Endothelial cell of umbilical vein (primary cell): ENCODE results near the gene VIPR2.

Experiments
- EZH2 ChIP-seq: IDR thresholded peaks from 2 replicates; pipeline ENCODE4 v1.6.1; 2012; ENCODE audit warnings: borderline replicate concordance, low read depth, mild to moderate bottlenecking, moderate library complexity, low read length, inconsistent platforms; ENCODE audit not compliant: severe bottlenecking
- JUN ChIP-seq: IDR thresholded peaks from 2 replicates; pipeline ENCODE4 v1.6.1; 2011; ENCODE audit warnings: borderline replicate concordance, low read depth; ENCODE audit not compliant: insufficient read length, insufficient read depth
- POLR2A ChIP-seq: IDR thresholded peaks from 2 replicates; pipeline ENCODE4 v1.6.1; 2012; ENCODE audit warnings: low read depth, mild to moderate bottlenecking, control low read depth, low read length
- POLR2AphosphoS5 ChIP-seq: IDR thresholded peaks from 2 replicates; pipeline ENCODE4 v1.6.1; 2012; ENCODE audit warnings: low read depth, mild to moderate bottlenecking, control low read depth, low read length, moderate library complexity; ENCODE audit not compliant: insufficient read depth
- TF ChIP-seq, protein P1 (sequence below), 2 donors: IDR thresholded peaks; 1 replicate in 1 of 2; 2 replicates in 1 of 2; pipeline ENCODE4 v1.5.1; 2011; ENCODE audit warnings: low read length in 2 of 2, mild to moderate bottlenecking in 2 of 2, moderate library complexity in 2 of 2, control low read depth in 1 of 2, inconsistent platforms in 1 of 2, low read depth in 1 of 2; ENCODE audit not compliant: insufficient read depth in 1 of 2; ENCODE audit errors: extremely low read depth in 1 of 2

DNA sequence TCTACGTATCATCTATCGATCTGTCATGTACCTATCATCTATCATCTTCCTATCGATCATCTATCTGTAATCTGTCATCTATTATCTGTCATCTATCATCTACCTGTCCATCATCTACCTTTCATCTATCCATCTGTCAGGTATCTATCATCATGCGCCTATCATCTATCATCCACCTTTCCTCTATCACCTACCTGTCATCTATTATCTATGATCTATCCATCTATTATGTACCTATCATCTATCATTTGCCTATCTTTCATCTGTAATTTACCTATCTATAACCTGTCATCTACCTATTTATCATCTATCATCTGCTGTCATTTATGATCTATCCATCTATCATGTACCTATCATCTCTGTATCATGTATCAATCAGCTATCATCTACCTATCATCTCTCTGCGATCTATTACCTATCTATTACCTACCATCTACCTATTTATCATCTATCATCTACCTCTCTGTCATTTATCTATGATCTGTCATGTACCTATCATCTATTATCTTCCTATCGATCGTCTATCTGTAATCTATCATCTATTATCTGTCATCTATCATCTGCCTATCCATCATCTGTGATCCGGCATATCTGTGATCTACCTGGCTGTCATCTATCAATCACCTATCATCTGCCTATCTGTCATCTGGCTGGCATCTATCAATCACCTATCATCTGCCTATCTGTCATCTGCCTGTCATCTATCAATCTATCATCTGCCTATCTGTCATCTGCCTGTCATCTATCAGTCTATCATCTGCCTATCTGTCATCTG is 1.6 kb upstream of the VIPR2 start:
- no peak for TF ChIP-seq EZH2
- TF ChIP-seq, protein P1, sequence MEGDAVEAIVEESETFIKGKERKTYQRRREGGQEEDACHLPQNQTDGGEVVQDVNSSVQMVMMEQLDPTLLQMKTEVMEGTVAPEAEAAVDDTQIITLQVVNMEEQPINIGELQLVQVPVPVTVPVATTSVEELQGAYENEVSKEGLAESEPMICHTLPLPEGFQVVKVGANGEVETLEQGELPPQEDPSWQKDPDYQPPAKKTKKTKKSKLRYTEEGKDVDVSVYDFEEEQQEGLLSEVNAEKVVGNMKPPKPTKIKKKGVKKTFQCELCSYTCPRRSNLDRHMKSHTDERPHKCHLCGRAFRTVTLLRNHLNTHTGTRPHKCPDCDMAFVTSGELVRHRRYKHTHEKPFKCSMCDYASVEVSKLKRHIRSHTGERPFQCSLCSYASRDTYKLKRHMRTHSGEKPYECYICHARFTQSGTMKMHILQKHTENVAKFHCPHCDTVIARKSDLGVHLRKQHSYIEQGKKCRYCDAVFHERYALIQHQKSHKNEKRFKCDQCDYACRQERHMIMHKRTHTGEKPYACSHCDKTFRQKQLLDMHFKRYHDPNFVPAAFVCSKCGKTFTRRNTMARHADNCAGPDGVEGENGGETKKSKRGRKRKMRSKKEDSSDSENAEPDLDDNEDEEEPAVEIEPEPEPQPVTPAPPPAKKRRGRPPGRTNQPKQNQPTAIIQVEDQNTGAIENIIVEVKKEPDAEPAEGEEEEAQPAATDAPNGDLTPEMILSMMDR (IDR thresholded peaks at IDR 0.05; ENCODE audit: extremely low read depth in 1 of 2, insufficient read depth in 1 of 2, low read depth in 1 of 2, low read length in 2 of 2) = no peak
- no peak for TF ChIP-seq POLR2AphosphoS5
- TF ChIP-seq POLR2A = no peak
- no peak for TF ChIP-seq JUN
